Vagina (tissue), 2 donors: Measurements from ENCODE around the gene SMPD3.

Experiments used
- POLR2A ChIP-seq, 2 donors: fragments of 450-650 bp; IDR thresholded peaks; one replicate each; pipeline ENCODE4 v1.6.1; 2017; ENCODE audit warnings: antibody characterized with exemption in 2 of 2, mild to moderate bottlenecking in 2 of 2, moderate library complexity in 2 of 2
- TF ChIP-seq, protein P1 (sequence below), 3 experiments: fragments of 450-650 bp in 2 of 3; fragments of 200-600 bp in 1 of 3; sonication (generic) in 1 of 3; IDR thresholded peaks; one replicate each; pipeline ENCODE4 v1.5.1; 2017 to 2019; ENCODE audit warnings: antibody characterized with exemption in 3 of 3, mild to moderate bottlenecking in 2 of 3, moderate library complexity in 2 of 3

DNA sequence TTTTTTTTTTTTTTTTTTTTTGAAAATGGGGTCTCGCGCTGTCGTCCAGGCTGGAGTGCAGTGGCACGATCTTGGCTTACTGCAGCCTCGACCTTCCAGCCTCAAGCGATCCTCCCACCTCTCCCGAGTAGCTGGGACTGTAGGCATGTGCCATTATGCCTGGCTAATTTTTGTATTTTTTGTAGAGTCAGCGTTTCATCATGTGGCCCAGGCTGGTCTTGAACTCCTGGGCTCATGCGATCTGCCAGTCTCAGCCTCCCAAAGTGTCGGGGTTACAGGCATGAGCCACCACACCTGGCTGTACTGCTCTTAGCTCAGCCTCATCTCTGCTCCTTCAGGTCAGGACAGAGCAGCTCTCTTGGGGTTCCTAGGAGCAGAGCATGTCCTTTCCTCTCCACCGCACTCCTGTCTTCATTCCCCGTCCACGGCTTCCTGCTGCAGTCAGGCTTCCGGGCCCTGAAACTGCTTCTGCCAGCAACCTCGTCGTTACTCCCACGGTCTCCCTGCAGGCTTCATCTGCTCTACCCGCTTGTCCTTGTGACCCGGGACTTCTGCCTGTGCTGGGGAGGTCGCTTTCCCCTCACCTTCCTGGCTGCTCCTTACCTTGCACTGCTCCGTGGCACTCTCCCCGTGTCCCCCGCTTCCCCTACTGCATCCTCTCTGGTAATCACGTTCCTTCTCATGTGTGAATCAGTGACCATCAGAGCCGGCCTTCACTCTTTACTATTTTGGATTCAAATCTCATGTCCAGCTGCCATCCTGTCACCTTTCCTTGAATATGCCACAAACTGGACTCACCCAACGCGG, 99.5 kb downstream of the SMPD3 start:
- TF ChIP-seq, protein P1, sequence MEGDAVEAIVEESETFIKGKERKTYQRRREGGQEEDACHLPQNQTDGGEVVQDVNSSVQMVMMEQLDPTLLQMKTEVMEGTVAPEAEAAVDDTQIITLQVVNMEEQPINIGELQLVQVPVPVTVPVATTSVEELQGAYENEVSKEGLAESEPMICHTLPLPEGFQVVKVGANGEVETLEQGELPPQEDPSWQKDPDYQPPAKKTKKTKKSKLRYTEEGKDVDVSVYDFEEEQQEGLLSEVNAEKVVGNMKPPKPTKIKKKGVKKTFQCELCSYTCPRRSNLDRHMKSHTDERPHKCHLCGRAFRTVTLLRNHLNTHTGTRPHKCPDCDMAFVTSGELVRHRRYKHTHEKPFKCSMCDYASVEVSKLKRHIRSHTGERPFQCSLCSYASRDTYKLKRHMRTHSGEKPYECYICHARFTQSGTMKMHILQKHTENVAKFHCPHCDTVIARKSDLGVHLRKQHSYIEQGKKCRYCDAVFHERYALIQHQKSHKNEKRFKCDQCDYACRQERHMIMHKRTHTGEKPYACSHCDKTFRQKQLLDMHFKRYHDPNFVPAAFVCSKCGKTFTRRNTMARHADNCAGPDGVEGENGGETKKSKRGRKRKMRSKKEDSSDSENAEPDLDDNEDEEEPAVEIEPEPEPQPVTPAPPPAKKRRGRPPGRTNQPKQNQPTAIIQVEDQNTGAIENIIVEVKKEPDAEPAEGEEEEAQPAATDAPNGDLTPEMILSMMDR (IDR thresholded peaks at IDR 0.05) = no peak
- no peak for TF ChIP-seq POLR2A (IDR thresholded peaks at IDR 0.05)
